GM12865 (cell line): Measurements from ENCODE around the gene PCK2.

Source experiments
- DNase-seq: peaks from one replicate; pipeline ENCODE4 v3.0.0; 2010; ENCODE audit warnings: low read depth
- H3K4me3 ChIP-seq: 2 replicates; pipeline ENCODE4 v1.5.1; 2011; ENCODE audit warnings: mild to moderate bottlenecking, low read depth, low read length, control low read depth
- CTCF ChIP-seq: IDR thresholded peaks from 2 replicates; pipeline ENCODE4 v1.5.1; 2011; ENCODE audit warnings: low read length, control low read depth, low read depth, inconsistent platforms; ENCODE audit not compliant: insufficient read depth; ENCODE audit errors: missing control alignments

Gene PCK2

GRCh38 chr14:24092110-24092504, 2.0 kb upstream of the PCK2 start:
- no peak for DNase-seq
- H3K4me3 ChIP-seq, result no peak overlapping the region
- no peak for TF ChIP-seq CTCF

- no peak for TF ChIP-seq CTCF
- H3K4me3 ChIP-seq, result no peak overlapping the region
- DNase-seq, result no peak
Observed at GRCh38 chr14:24092505-24093206, 1.5 kb upstream of the PCK2 start.

- no peak for DNase-seq
- peak overlapping the region; percentile 75 for H3K4me3 ChIP-seq
- no peak for TF ChIP-seq CTCF
Observed at GRCh38 chr14:24093207-24093900, 757 bp upstream of the PCK2 start.

GRCh38 chr14:24094841-24095270, 745 bp downstream of the PCK2 start:
- DNase-seq, result no peak
- no peak for TF ChIP-seq CTCF
- H3K4me3 ChIP-seq, result peak overlapping the region; percentile 75

GRCh38 chr14:24095271-24096068, 1.4 kb downstream of the PCK2 start:
- no peak for TF ChIP-seq CTCF
- peak; percentile 96 for DNase-seq
- H3K4me3 ChIP-seq, result peak overlapping the region; percentile 75

GRCh38 chr14:24096545-24097181, 2.6 kb downstream of the PCK2 start:
- no peak for TF ChIP-seq CTCF
- no peak overlapping the region for H3K4me3 ChIP-seq
- DNase-seq, result no peak
